GM12878 (cell line): ENCODE data around the gene PHF8. TPM values are rescaled to one million over a fixed set of nuclear protein-coding genes. Genes with fewer than 3 reads are reported as not detected.

ENCODE experiments used
- ATAC-seq: fragments of 200-7000 bp; cut with Tn5 transposase; 3 replicates; pipeline ENCODE4 v1.9.1; 2020; ENCODE audit warnings: mild to moderate bottlenecking, moderate library complexity
- BruUV-seq: library from RNA; stranded (reverse); fragments of 400-500 nt; replicated peaks from 2 replicates; lab custom pipeline; 2021; lab: Mats Ljungman, UMichigan
- CTCF ChIA-PET: fragments of 300-600 bp; sonication (Branson Sonifier 250); formaldehyde crosslinking; extraction: SDS; loops from one replicate; lab custom pipeline; 2021; ENCODE audit warnings: inconsistent platforms; lab: Yijun Ruan, JAX
- POLR2A ChIA-PET: fragments of 350-600 bp; formaldehyde crosslinking; extraction: SDS; loops from one replicate; lab custom pipeline; 2021; ENCODE audit warnings: inconsistent platforms; lab: Charles Lee
- RAD21 ChIA-PET: fragments of 300-600 bp; sonication (Branson Sonifier 250); formaldehyde crosslinking; loops from one replicate; lab custom pipeline; 2023; ENCODE audit warnings: antibody characterized with exemption; ENCODE audit not compliant: unreplicated experiment; lab: Charles Lee
- SMC1A ChIA-PET: fragments of 300-600 bp; sonication (Branson Sonifier 250); formaldehyde crosslinking; loops from one replicate; lab custom pipeline; 2023; ENCODE audit not compliant: unreplicated experiment, uncharacterized antibody; lab: Charles Lee
- DNase-seq: peaks from one replicate; pipeline ENCODE4 v3.0.0-alpha.2; 2011; ENCODE audit warnings: low read depth, low spot score
- FAIRE-seq: peaks from 3 replicates; lab custom pipeline; 2011; peaks lifted over from hg19 to GRCh38; lab: Jason Lieb, UNC
- H2AFZ ChIP-seq: 2 replicates; pipeline ENCODE4 v1.6.0; 2011; ENCODE audit warnings: low read depth, low read length, control low read depth; ENCODE audit not compliant: control insufficient read depth
- H3K27ac ChIP-seq: 2 replicates; pipeline ENCODE4 v1.5.1; 2011; ENCODE audit warnings: control low read depth; ENCODE audit not compliant: control insufficient read depth, insufficient read depth
- H3K27me3 ChIP-seq, 2 experiments: replicated peaks in 1 of 2; 2 replicates each; pipeline versions ENCODE4 v1.6.0 to v1.6.1; 2011; ENCODE audit warnings: low read length in 1 of 2; ENCODE audit not compliant: control insufficient read depth in 2 of 2, insufficient read depth in 2 of 2
- H3K36me3 ChIP-seq, 2 experiments: 2 replicates each; pipeline ENCODE4 v1.5.1; 2011; ENCODE audit warnings: low read length in 1 of 2; ENCODE audit not compliant: control insufficient read depth in 2 of 2, insufficient read depth in 2 of 2
- H3K4me1 ChIP-seq: 2 replicates; pipeline ENCODE4 v1.6.1; 2011; ENCODE audit warnings: mild to moderate bottlenecking, low read length, moderate library complexity, mixed read lengths; ENCODE audit not compliant: control insufficient read depth, insufficient read depth
- H3K4me2 ChIP-seq: 2 replicates; pipeline ENCODE4 v1.6.0; 2011; ENCODE audit warnings: control low read depth; ENCODE audit not compliant: control insufficient read depth, insufficient read depth
- H3K4me3 ChIP-seq: fragments of 200-600 bp; sonication (generic); 2 replicates; pipeline ENCODE4 v1.5.1; 2016
- H3K79me2 ChIP-seq: 2 replicates; pipeline ENCODE4 v1.6.0; 2011; ENCODE audit warnings: low read length; ENCODE audit not compliant: control insufficient read depth, insufficient read depth
- H3K9ac ChIP-seq: 2 replicates; pipeline ENCODE4 v1.8.0; 2011; ENCODE audit warnings: low read length, control low read depth, mixed read lengths; ENCODE audit not compliant: control insufficient read depth, insufficient read depth
- H3K9me3 ChIP-seq: replicated peaks from 3 replicates; pipeline ENCODE4 v1.5.1; 2011; ENCODE audit warnings: mild to moderate bottlenecking, low read length; ENCODE audit not compliant: control insufficient read depth, insufficient read depth
- H4K20me1 ChIP-seq: 2 replicates; pipeline ENCODE4 v1.6.0; 2011; ENCODE audit not compliant: control insufficient read depth, insufficient read depth
- ASH2L ChIP-seq: fragments of 300-600, 200-600 bp; sonication (generic); IDR thresholded peaks from 2 replicates; pipeline ENCODE4 v1.6.1; 2017; ENCODE audit warnings: low read depth, mild to moderate bottlenecking, borderline replicate concordance
- BCLAF1 ChIP-seq: fragments of 450-650 bp; IDR thresholded peaks from 2 replicates; pipeline ENCODE4 v1.6.1; 2017; ENCODE audit warnings: antibody characterized with exemption, mild to moderate bottlenecking, moderate library complexity
- CHD1 ChIP-seq: IDR thresholded peaks from 2 replicates; pipeline ENCODE4 v1.6.1; 2012; ENCODE audit warnings: low read depth, low read length, improper control_type of control experiment
- ELK1 ChIP-seq: IDR thresholded peaks from 2 replicates; pipeline ENCODE4 v1.6.1; 2012; ENCODE audit warnings: low read depth, low read length, improper control_type of control experiment
- GABPA ChIP-seq: IDR thresholded peaks from 2 replicates; pipeline ENCODE4 v1.6.1; 2014; ENCODE audit warnings: antibody characterized with exemption, low read depth, mild to moderate bottlenecking, inconsistent platforms
- HCFC1 ChIP-seq: fragments of 150-350 bp; IDR thresholded peaks from 2 replicates; pipeline ENCODE4 v1.6.1; 2014; ENCODE audit warnings: low read length
- HDGF ChIP-seq: fragments of 450-650 bp; IDR thresholded peaks from 2 replicates; pipeline ENCODE4 v1.6.1; 2016; ENCODE audit warnings: antibody characterized with exemption
- IRF5 ChIP-seq: fragments of 450-650 bp; IDR thresholded peaks from 2 replicates; pipeline ENCODE4 v1.6.1; 2017; ENCODE audit warnings: borderline replicate concordance
- JUNB ChIP-seq: IDR thresholded peaks from 2 replicates; pipeline ENCODE4 v1.6.1; 2016; ENCODE audit warnings: antibody characterized with exemption, mild to moderate bottlenecking
- MEF2A ChIP-seq: IDR thresholded peaks from 2 replicates; pipeline ENCODE4 v1.6.1; 2011; ENCODE audit warnings: low read depth, mild to moderate bottlenecking, low read length, moderate library complexity; ENCODE audit not compliant: insufficient read depth
- MTA3 ChIP-seq: IDR thresholded peaks from 2 replicates; pipeline ENCODE4 v1.6.1; 2012; ENCODE audit warnings: low read length, inconsistent platforms, borderline replicate concordance
- POU2F2 ChIP-seq: IDR thresholded peaks from 3 replicates; pipeline ENCODE4 v1.6.1; 2011; ENCODE audit warnings: low read depth, mild to moderate bottlenecking, low read length, borderline replicate concordance
- STAT1 ChIP-seq: fragments of 450-650 bp; conservative IDR thresholded peaks from 2 replicates; pipeline ENCODE4 v1.6.1; 2014; ENCODE audit warnings: antibody characterized with exemption, mild to moderate bottlenecking
- STAT3 ChIP-seq: IDR thresholded peaks from 2 replicates; pipeline ENCODE4 v1.6.1; 2011; ENCODE audit warnings: low read depth, low read length, improper control_type of control experiment
- TARDBP ChIP-seq: IDR thresholded peaks from 2 replicates; pipeline ENCODE4 v1.6.1; 2016; ENCODE audit warnings: borderline replicate concordance
- TCF12 ChIP-seq: IDR thresholded peaks from 2 replicates; pipeline ENCODE4 v1.6.1; 2011; ENCODE audit warnings: low read depth, mild to moderate bottlenecking, low read length
- ZNF24 ChIP-seq: fragments of 450-650 bp; IDR thresholded peaks from 2 replicates; pipeline ENCODE4 v1.6.1; 2017; ENCODE audit warnings: antibody characterized with exemption, mild to moderate bottlenecking
- WGBS: methylation state at CpG from one replicate; pipeline ENCODE4 v1.1.6; 2016; ENCODE audit warnings: low lambda C conversion rate; ENCODE audit not compliant: insufficient replicate concordance, insufficient coverage; ENCODE audit errors: missing lambda C conversion rate; 5-methylcytosine and 5-hydroxymethylcytosine counted together
- in situ Hi-C: fragments of 300-500 bp; cut with MboI; formaldehyde crosslinking; loops from 9 replicates; pipeline ENCODE4 v1.14.3; 2018; ENCODE audit warnings: mixed read lengths
- intact Hi-C: fragments of 100-400 bp; cut with micrococcal nuclease; formaldehyde crosslinking; loops from one replicate; pipeline ENCODE4 v1.14.2; 2022; ENCODE audit not compliant: unreplicated experiment
- polyA plus RNA-seq, 11 experiments: library from polyadenylated mRNA; depleted of rRNA in 4 of 11; unstranded in 6 of 11; stranded (reverse) in 5 of 11; fragments of >200 nt; fragmentation: Nextera tagmentation in 4 of 11; fragmentation: Illumina TruSeq in 1 of 11; extraction: Ambion mirVana in 4 of 11; extraction: Trizol in 1 of 11; gene quantifications; 1 replicate in 1 of 11; 2 replicates in 10 of 11; pipeline versions ENCODE4 v1.2.1 to v1.2.3, GENCODE V29; 2011 to 2016; ENCODE audit warnings: inconsistent platforms in 2 of 11, missing spikeins in 2 of 11, low read depth in 1 of 11
- total RNA-seq, 4 experiments: library from RNA; depleted of rRNA in 3 of 4; stranded (reverse); fragments of >200 nt in 3 of 4; fragmentation: Illumina TruSeq in 1 of 4; extraction: Trizol in 1 of 4; gene quantifications; 2 replicates each; pipeline versions ENCODE4 v1.2.1 to v1.2.3, GENCODE V29; 2013 to 2021
- TF ChIP-seq, protein P1 (sequence below): IDR thresholded peaks from 2 replicates; pipeline ENCODE4 v1.6.1; 2011; ENCODE audit warnings: low read depth, low read length, improper control_type of control experiment, borderline replicate concordance

PHF8 gene
- total and polyA plus RNA-seq, 10 of the 15 experiments (the other 5 are each of a cell fraction or from before 2014, with no cell fraction given) = 2.4 to 23.7 (median 12.7) TPM

DNA sequence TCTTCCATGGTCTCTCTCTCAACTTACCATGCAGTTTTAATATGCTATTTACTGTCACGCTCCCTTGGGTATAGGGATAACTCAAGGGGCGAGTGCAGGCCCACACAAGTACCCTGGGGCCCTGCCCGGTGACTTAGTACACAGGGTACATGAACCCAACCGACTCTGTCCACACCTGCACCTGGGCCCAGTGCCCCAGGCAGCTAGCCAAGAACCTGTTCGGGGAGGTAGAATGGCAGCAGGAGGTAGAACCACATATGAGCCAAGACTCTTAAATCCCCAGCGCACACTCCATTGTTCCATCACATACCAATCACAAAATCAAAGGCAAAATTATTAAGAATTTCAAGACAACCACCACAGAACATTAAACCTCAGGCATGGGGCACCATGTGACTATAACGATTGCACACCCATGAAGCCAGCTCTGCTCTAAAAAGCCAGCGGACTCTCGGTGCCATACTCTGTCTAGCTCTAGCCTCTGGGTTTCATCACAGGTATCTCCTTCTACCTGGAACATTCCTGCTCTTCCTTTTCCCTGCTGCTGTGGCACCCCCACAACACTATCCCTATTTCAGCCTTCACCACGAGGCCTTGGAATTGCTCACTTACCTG lies 14.6 kb downstream of the PHF8 start (continued):
- TF ChIP-seq MTA3 (no peak), STAT3 (no peak), MEF2A (no peak), IRF5 (no peak), HCFC1 (no peak), CHD1 (no peak), JUNB (no peak), POU2F2 (no peak)
- TF ChIP-seq, protein P1, sequence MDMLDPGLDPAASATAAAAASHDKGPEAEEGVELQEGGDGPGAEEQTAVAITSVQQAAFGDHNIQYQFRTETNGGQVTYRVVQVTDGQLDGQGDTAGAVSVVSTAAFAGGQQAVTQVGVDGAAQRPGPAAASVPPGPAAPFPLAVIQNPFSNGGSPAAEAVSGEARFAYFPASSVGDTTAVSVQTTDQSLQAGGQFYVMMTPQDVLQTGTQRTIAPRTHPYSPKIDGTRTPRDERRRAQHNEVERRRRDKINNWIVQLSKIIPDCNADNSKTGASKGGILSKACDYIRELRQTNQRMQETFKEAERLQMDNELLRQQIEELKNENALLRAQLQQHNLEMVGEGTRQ = no peak

- Histone ChIP-seq H3K4me2 (no peak overlapping the region), H3K36me3 (peaks cover 0 to 1% of the 10 kb centered on the region in 2 experiments; a peak in 2 of 4 replicates), H3K9ac (no peak overlapping the region), H3K27me3 (no peaks in the 10 kb centered on the region), H3K9me3 (no peaks in the 10 kb centered on the region), H3K79me2 (no peaks in the 10 kb centered on the region), H3K27ac (no peak overlapping the region), H3K4me1 (no peaks in the 10 kb centered on the region), H3K4me3 (no peak overlapping the region), H2AFZ (no peak overlapping the region), H4K20me1 (no peaks in the 10 kb centered on the region)
- FAIRE-seq = no peak
- in situ Hi-C loops (no loop called here), intact Hi-C loops (no loop called here)
- BruUV-seq = no TSS peak
- 77% methylated on average over 5 of the region's 5 CpGs for WGBS
- POLR2A ChIA-PET = interaction anchor here (0.7 kb wide), 1 partner anchor 152 kb away, joined by 5 read pairs; no protein-coding TSS in a partner anchor
- CTCF ChIA-PET = no interaction called here
- no peak for DNase-seq
- SMC1A ChIA-PET = no interaction called here
- RAD21 ChIA-PET = no interaction called here
- ATAC-seq = no peak
- TF ChIP-seq STAT1 (no peak), GABPA (no peak), BCLAF1 (no peak), TARDBP (no peak), HDGF (no peak), ELK1 (no peak), TCF12 (no peak), ASH2L (no peak), ZNF24 (no peak)
Measured at GRCh38 chrX:54024350-54024749, 19.9 kb downstream of the PHF8 start.
